OCI-LY1 (cell line): Measurements from ENCODE around the gene ZNF502.

Source experiments
- EZH2 ChIP-seq: fragments of 200-600 bp; sonication (generic), shearing (Covaris generic); IDR thresholded peaks from 2 replicates; pipeline ENCODE4 v1.8.0; 2017; ENCODE audit warnings: borderline replicate concordance, mixed run types, mild to moderate bottlenecking, antibody characterized with exemption, low read length, moderate library complexity, mixed read lengths
- TF ChIP-seq, protein P1 (sequence below): fragments of 200-600 bp; sonication (generic), shearing (Covaris generic); IDR thresholded peaks from 2 replicates; pipeline ENCODE4 v1.5.1; 2017; ENCODE audit warnings: mild to moderate bottlenecking, antibody characterized with exemption, low read length, moderate library complexity, mixed read lengths

DNA sequence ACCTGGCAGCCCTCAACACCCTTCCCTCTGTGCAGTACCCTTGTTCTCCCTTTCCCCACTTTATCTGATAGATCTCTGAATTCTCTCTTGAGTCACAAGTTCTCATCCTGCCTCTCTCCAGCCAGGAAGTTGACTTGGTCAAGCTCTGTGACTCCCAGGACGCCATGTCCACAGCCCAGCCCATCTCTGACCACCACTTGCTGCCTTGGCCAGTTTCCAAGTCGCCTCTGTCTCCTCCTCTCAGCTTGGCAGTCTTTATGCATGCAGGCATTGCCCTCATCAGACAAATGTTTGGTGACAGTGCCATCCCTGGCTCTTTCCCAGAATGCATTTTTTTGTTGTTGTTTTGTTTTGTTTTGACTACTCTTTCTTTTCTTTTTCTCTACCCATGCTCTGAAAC lies 38.2 kb upstream of the ZNF502 start:
- TF ChIP-seq, protein P1, sequence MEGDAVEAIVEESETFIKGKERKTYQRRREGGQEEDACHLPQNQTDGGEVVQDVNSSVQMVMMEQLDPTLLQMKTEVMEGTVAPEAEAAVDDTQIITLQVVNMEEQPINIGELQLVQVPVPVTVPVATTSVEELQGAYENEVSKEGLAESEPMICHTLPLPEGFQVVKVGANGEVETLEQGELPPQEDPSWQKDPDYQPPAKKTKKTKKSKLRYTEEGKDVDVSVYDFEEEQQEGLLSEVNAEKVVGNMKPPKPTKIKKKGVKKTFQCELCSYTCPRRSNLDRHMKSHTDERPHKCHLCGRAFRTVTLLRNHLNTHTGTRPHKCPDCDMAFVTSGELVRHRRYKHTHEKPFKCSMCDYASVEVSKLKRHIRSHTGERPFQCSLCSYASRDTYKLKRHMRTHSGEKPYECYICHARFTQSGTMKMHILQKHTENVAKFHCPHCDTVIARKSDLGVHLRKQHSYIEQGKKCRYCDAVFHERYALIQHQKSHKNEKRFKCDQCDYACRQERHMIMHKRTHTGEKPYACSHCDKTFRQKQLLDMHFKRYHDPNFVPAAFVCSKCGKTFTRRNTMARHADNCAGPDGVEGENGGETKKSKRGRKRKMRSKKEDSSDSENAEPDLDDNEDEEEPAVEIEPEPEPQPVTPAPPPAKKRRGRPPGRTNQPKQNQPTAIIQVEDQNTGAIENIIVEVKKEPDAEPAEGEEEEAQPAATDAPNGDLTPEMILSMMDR, result no peak
- no peak for TF ChIP-seq EZH2
